ENCODE measurements around the gene TMPRSS6.
A peak's percentile ranks its signal among the peaks of the same experiment; 100 is the strongest.
"Not testable (repeated sequence)": the region's sequence is repeated elsewhere in the genome, so short reads cannot be mapped to it uniquely, and the experiment has no call there.

TMPRSS6 gene

GRCh38 chr22:37084385-37084784 lies 25.1 kb downstream of the TMPRSS6 start:
- no peak for DNase-seq

DNA sequence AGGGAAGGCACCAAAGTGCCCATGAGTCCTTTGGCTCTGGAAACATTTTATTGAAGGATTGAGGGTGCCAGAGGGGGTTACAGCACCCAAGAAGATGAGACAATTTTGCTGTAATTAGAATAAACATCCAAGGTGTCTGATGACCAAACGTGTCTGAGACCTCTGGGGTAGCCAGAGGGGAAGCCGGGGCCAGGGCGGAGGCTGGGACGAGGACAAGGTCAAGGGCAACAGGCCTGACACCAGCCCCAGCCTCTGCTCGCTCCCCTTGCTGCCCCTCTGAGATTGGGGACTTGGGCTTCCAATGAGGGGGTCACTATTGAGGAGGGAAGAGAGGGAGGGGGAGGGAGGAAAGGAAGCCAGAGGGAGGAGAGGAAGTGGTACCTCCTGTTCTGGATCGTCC lies 25.6 kb downstream of the TMPRSS6 start:
- no peak for DNase-seq

DNA sequence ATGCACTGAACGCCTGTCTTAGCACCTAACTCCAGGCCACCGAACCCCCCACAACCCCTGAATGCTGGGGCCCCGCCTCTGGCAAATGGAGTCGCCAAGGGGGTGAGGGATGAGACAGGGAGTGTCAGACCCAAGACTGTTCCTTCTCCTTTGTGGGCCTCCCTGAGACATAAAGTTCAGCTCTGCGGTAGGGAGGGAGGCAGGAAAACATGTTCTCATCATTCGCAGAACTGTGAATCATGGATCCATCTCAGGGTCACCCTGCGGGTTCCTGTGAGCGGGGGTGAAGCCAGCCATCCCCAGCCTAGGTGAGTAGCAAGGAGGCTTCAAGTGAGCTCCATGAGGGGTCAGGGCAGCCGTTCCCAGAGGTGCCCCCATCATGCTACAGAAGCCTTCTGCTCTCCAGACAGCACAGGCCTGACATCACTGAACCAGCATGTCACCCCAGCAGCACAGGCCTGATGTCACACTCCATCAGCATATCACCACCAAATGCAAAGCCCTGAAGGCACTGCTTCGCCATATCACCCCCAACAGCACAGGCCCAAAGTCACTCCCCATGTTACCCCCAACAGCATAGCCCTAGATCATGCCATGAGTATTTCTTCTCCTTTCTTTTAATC lies 27.2 kb downstream of the TMPRSS6 start:
- no peak for DNase-seq

DNA sequence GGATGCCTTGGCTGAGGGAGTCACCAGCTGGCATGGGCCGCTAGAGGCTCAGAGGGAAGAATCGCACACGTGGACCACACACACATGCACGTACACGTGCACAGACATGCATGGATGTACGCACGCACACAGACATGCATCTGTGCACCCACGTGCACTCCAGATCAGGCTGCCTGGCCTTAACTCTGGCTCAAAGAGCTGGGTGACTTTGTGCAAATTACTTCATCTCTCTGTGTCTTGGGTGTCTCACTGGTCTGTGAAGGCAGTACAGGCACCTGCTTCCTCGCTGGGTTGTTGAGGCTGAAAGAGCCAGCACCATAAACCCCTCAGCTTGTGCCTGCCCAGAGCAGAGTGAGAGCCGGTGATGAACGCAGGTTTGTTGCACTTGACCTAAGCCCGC lies 28.7 kb downstream of the TMPRSS6 start:
- no peak for DNase-seq

DNA sequence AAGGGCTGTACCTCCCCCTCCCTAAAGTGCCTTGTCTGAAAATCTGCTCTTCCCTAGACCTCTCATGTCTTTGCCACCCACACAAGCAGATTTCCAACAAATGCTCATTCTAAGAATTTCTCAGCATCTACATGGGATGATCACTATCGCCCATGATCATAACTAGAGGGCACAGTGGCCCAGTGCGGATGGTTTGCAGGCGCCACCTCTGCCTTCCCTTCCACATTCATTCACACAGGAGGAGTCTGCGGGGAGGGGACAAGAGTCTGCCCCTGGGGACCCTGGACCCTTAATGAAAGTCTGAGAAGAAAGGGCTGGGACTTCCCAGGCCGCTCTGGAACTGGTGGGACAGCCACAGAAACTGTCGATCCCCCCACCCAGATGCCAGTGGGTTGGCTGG lies 29.1 kb downstream of the TMPRSS6 start:
- DNase-seq, result no peak

DNA sequence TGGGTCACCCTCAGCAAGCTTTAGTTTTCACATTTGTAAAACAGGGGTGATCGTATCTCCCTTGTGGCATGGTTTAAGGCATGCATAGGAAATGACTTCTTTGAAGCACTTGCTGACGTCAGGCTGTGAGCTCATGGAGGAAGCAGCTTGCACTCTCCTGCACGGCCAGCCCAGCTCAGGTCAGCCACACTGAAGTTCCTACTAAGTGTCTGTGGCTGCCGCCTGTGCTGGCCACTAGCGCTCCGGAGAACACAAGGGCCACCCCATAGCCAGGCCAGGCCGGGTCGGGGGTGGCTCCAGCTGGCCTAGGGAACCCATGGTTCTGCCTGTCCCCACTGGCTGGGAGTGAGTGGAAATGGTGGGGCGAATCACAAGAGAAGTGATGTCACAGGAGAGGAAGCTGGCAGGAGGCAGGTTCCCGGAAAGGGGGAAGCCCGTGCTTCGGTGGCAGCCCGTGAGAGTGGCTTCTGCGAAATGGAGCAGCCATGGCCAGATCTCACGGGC lies 29.8 kb downstream of the TMPRSS6 start:
- peak; percentile 29 to 58 for DNase-seq

DNA sequence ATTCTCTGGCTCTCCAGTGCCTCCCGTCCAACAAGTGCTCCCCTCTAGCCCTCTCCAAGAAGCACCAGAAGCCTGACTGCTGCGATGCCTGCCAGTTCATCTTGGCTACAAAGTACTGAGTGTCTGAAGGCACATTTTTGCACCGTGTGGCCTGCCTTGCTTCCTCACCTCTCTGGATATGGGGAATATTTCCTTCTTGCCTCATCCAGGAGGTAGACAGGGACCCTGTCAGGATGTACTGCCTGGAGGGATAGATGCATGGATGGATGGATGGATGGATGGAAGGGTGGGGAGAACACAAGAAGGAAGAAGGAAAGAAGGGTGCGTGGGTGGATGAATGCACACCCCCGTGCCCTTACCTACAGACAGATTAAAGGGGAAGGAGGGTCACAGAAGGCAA lies 30.4 kb downstream of the TMPRSS6 start:
- DNase-seq, result no peak

- DNase-seq, result peak; percentile 31 to 43
Measured at GRCh38 chr22:37077802-37078448, 31.6 kb downstream of the TMPRSS6 start.

- DNase-seq, result no peak
Measured at GRCh38 chr22:37075822-37076433, 33.6 kb downstream of the TMPRSS6 start.

DNA sequence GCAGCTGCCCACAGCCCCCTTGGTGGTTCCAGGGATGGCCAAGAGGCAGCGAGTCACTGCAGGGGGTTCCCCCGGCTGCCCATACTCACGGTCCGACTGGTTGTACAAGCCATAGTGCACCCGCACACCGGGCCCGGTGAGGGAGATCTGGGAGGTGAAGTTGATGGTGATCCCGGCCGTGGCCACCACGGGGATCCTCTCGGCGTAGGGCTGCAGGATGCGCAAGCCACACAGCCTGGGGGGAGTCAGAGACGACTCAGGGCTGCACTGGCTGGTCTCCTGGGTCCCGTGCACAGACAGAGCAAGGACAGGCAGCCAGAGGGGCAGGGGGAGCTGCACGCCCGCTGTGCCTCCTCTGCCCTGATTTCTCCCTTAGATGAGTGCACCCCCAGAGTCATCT lies 34.5 kb downstream of the TMPRSS6 start:
- DNase-seq, result no peak

DNA sequence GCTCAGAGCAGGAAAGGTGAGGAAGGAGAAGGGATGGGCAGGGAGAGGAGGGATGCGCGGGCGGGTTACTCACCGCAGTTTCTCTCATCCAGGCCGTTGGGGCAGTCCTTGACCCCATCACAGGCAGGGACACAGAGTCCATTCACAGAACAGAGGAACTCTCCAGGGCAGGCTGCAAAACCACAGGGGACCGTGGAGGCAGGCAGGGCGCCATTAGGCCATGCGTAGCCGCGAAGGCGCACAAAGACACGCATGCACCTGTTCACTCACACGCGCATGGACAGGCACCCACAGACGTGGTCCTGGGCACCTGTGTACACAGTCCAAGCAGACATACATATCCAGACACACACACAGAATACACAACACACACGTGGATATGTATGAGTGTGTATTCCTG lies 35.0 kb downstream of the TMPRSS6 start:
- no peak for DNase-seq

- no peak for DNase-seq
Measured at GRCh38 chr22:37072673-37073072, 36.8 kb downstream of the TMPRSS6 start.

GRCh38 chr22:37071850-37072592 lies 37.5 kb downstream of the TMPRSS6 start:
- DNase-seq, result not testable (repeated sequence)

GRCh38 chr22:37070744-37071143 lies 38.8 kb downstream of the TMPRSS6 start:
- no peak for DNase-seq

GRCh38 chr22:37070334-37070733 lies 39.2 kb downstream of the TMPRSS6 start:
- DNase-seq, result no peak

GRCh38 chr22:37069719-37070118 lies 39.8 kb downstream of the TMPRSS6 start:
- DNase-seq, result no peak

DNA sequence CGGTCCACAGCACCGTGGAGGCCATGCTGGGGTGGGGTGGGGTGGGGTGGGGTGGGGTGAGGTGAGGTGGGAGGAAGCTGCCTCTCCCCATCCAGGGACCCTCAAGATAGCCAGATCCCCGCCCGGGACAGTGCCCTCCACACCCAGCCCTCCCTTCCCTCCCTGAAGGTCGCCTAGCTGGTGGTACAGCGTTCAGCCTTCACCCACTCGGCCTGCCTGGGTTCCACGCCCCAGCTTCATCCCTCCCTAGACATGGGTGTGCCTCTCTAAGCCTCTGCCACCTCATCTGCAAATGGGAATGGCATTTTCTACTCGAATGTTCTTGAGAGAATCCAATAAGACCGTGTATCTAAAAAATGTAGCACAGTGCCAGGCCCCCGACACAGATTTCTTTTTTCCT lies 40.2 kb downstream of the TMPRSS6 start:
- no peak for DNase-seq

DNA sequence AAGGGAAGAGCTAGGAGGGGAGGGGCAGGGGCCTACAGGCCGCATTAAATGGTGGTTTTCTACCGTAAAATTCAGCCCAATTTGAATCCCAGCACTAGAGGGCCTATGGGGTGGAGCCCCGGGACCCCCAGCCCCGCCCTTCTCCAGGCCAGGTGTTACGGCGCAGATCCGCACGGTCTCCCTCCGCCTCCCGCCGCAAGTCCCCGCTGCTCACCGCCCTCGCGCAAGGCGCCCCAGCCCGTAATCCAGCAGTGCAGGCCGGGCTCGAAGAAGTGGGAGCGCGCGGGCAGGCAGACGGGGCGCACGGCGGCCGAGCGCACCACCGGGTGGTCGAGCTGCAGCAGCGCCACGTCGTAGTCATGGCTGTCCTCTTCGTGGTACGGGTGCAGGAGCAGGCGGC lies 40.7 kb downstream of the TMPRSS6 start:
- no peak for DNase-seq

GRCh38 chr22:37067428-37067827 lies 42.1 kb downstream of the TMPRSS6 start:
- DNase-seq, result no peak

- DNase-seq, result no peak
Measured at GRCh38 chr22:37065961-37066360, 43.6 kb downstream of the TMPRSS6 start.

- no peak for DNase-seq
Measured at GRCh38 chr22:37065180-37065579, 44.3 kb downstream of the TMPRSS6 start.

GRCh38 chr22:37064553-37064952 lies 45.0 kb downstream of the TMPRSS6 start:
- DNase-seq, result no peak
